Adrenal gland (tissue), 12 donors: Measurements from ENCODE around the gene APLP2. TPM values are rescaled to one million over a fixed set of nuclear protein-coding genes. Genes with fewer than 3 reads are reported as not detected.

Experiments
- DNase-seq, 7 donors: peaks; one replicate each; pipeline ENCODE4 v3.0.0-alpha.2; 2019 to 2020
- H3K27ac ChIP-seq, 5 donors: fragments of 200-600 bp; sonication (generic) in 4 of 5; 1 replicate in 3 of 5; 2 replicates in 2 of 5; pipeline versions ENCODE4 v1.5.1 to v1.8.0; 2016 to 2020; ENCODE audit warnings: mild to moderate bottlenecking in 1 of 5
- H3K27me3 ChIP-seq: fragments of 200-600 bp; 2 replicates; pipeline ENCODE4 v1.8.0; 2021
- H3K36me3 ChIP-seq, 2 donors: fragments of 200-600 bp; replicated peaks in 1 of 2; 1 replicate in 1 of 2; 2 replicates in 1 of 2; pipeline versions ENCODE4 v1.5.1 to v1.8.0; 2018 to 2022
- H3K4me1 ChIP-seq, 2 donors: fragments of 200-600 bp; replicated peaks in 1 of 2; 1 replicate in 1 of 2; 2 replicates in 1 of 2; pipeline versions ENCODE4 v1.5.1 to v1.8.0; 2018 to 2021
- H3K4me3 ChIP-seq, 4 donors: fragments of 200-600 bp; sonication (generic) in 3 of 4; one replicate each; pipeline ENCODE4 v1.5.1; 2016 to 2018
- H3K9me3 ChIP-seq, 3 donors: fragments of 200-600 bp; sonication (generic) in 1 of 3; replicated peaks in 1 of 3; 1 replicate in 2 of 3; 2 replicates in 1 of 3; pipeline versions ENCODE4 v1.5.1 to v1.8.0; 2016 to 2021
- CTCF ChIP-seq, 6 experiments: fragments of 450-650 bp in 4 of 6; fragments of 200-600 bp in 2 of 6; sonication (generic) in 1 of 6; IDR thresholded peaks; 1 replicate in 5 of 6; 2 replicates in 1 of 6; pipeline versions ENCODE4 v1.5.1 to v1.8.0; 2016 to 2021; ENCODE audit warnings: antibody characterized with exemption in 6 of 6, mild to moderate bottlenecking in 2 of 6, moderate library complexity in 1 of 6
- POLR2A ChIP-seq, 2 donors: fragments of 450-650 bp; IDR thresholded peaks; one replicate each; pipeline ENCODE4 v1.6.1; 2017; ENCODE audit warnings: antibody characterized with exemption in 2 of 2, mild to moderate bottlenecking in 2 of 2, moderate library complexity in 1 of 2
- WGBS, 4 donors: extraction: QIAGEN DNeasy Blood & Tissue Kit in 2 of 4; methylation state at CpG; one replicate each; pipeline versions ENCODE4 v1.1.5 to v1.1.7; 2013 to 2017; 5-methylcytosine and 5-hydroxymethylcytosine counted together
- intact Hi-C, 2 donors: fragments of 100-400 bp; cut with DNase I; formaldehyde crosslinking; loops; one replicate each; pipeline versions ENCODE4 v1.14.1 to v1.15.0; 2022 to 2023
- polyA plus RNA-seq, 3 donors: library from polyadenylated mRNA; stranded (reverse); fragments of 200-250 nt in 2 of 3; fragments of 350-450 nt in 1 of 3; fragmentation: Illumina TruSeq in 1 of 3; extraction: RNeasy Lipid Tissue Mini Kit (QIAGEN cat#74804) in 1 of 3; gene quantifications; one replicate each; pipeline ENCODE4 v1.2.3, GENCODE V29; 2013 to 2014
- total RNA-seq, 9 donors: library from RNA; depleted of rRNA in 4 of 9; stranded (reverse); fragments of >200 nt in 4 of 9; fragments of 120-200 nt in 1 of 9; fragmentation: NEBNext Ultra II Directional in 1 of 9; extraction: Animal tissue kit (Norgen Biotek cat#: 25700) in 1 of 9; gene quantifications; one replicate each; pipeline versions ENCODE4 v1.1.0 to v1.2.4, GENCODE V29; 2013 to 2023
- donor health status: healthy with polysubstance abuse.
- donor health status: Bipolar disorder and iron deficiency.
- donor health status: DM: yes; HTN: yes; CAD: no.
- donor health status: DM: no; HTN: no; CAD: no.
- donor health status: DM: no; HTN: no; CAD: no.
- donor health status: DM: yes; HTN: yes; CAD: no.

The APLP2 gene
- total and polyA plus RNA-seq, 12 donors: 85.0 to 374 (median 273) TPM

- no peaks in the 10 kb centered on the region for H3K4me1 ChIP-seq
- H3K27ac ChIP-seq: no peak overlapping the region
- no peak overlapping the region for H3K4me3 ChIP-seq
- H3K27me3 ChIP-seq: no peaks in the 10 kb centered on the region
- DNase-seq: no peak
- H3K36me3 ChIP-seq: peaks cover 0 to 19% of the 10 kb centered on the region in 2 donors
- no peaks in the 10 kb centered on the region for H3K9me3 ChIP-seq
- intact Hi-C loops: no loop called here
- WGBS, 4 donors: 80 to 91% (median 87%) methylated on average over 2 of the region's 2 CpGs
- TF ChIP-seq CTCF (IDR thresholded peaks at IDR 0.05) (no peak), POLR2A (IDR thresholded peaks at IDR 0.05) (no peak)
Measured at GRCh38 chr11:130109386-130109785, 39.7 kb downstream of the APLP2 start.

DNA sequence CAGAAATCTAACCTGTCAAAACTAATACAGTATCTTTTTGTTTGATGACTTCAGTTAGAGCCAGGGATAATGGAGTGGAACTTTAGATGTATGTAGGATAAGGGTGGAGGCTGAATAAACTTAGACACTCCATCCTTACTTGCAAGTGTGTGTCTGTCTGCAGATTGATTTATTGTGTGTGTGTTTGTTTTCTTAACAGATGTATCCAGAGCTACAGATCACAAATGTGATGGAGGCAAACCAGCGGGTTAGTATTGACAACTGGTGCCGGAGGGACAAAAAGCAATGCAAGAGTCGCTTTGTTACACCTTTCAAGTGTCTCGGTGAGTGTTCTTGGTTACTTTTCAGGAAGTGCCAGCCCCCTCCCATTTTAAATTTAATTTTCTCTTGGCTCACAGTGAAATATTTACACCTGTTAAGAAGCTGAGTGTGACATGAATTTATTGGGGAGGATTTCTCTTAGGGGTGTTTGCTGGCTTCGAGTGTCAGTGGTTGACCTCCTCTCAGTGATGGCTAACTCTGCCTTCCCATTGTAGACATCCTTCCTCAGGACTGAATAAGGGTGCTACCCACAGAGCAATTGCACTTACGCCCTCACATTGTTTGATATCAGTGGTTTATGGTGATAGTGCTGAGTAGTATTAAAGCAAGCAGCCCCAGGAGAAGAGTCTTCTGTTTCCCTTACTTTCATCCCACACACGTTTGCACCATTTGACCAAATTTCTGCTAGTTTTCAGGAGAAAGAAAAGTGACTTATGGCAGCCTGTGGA, 40.8 kb downstream of the APLP2 start:
- intact Hi-C loops: no loop called here
- no peak overlapping the region for H3K4me3 ChIP-seq
- DNase-seq: no peak
- peaks cover 0 to 19% of the 10 kb centered on the region in 2 donors for H3K36me3 ChIP-seq
- WGBS, 4 donors: 92 to 96% (median 94%) methylated on average over 7 of the region's 7 CpGs
- no peak overlapping the region for H3K27ac ChIP-seq
- no peak for TF ChIP-seq CTCF (IDR thresholded peaks at IDR 0.05)
- no peak for TF ChIP-seq POLR2A (IDR thresholded peaks at IDR 0.05)
- no peaks in the 10 kb centered on the region for H3K27me3 ChIP-seq
- H3K4me1 ChIP-seq: peaks cover 0 to 5% of the 10 kb centered on the region in 2 donors
- no peaks in the 10 kb centered on the region for H3K9me3 ChIP-seq

DNA sequence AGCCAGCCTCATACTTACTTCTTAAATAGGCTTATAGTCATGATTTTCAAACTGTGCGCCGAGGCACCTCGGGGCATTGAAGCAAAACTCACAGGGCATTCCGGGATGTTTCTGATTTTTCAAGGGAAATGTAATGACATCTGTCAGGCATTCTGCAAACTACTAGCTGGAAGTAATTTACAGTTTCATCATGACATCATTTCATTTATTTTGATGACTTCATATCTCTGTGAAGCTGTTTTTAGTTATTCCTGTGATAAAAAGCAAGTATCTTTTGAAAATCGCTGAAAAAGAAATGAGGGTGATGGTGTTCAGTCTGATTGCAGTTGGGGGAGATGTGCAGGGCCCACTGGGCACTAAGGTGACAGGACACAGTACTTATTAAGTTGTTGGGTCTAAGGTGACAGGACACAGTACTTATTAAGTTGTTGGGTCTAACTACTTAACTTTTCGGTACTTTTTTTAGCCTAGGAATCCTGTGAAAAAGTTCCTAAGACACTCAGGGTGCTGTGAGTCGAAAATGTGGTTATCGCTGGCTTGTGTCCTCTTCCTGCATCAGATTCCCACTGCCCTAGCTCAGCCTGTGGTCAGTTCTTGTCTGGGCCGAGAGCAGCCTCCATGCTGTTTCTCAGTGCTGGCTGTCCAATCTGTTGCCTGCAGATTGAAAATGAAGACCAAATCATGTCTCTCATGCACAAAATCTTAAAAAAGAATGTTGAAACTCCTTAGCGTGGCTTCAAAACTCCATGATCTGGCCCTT, 42.6 kb downstream of the APLP2 start:
- Histone ChIP-seq H3K27ac (no peak overlapping the region), H3K36me3 (peaks cover 0 to 19% of the 10 kb centered on the region in 2 donors), H3K27me3 (no peaks in the 10 kb centered on the region), H3K4me1 (peaks cover 0 to 5% of the 10 kb centered on the region in 2 donors), H3K9me3 (no peaks in the 10 kb centered on the region), H3K4me3 (no peak overlapping the region)
- DNase-seq: no peak
- TF ChIP-seq CTCF (IDR thresholded peaks at IDR 0.05) (no peak), POLR2A (IDR thresholded peaks at IDR 0.05) (no peak)
- intact Hi-C loops: no loop called here
- 93 to 94% (median 94%) methylated on average over 10 of the region's 10 CpGs for WGBS, 4 donors

GRCh38 chr11:130114281-130114680, 44.6 kb downstream of the APLP2 start:
- Histone ChIP-seq H3K9me3 (no peaks in the 10 kb centered on the region), H3K27ac (no peak overlapping the region), H3K36me3 (peaks cover 0 to 19% of the 10 kb centered on the region in 2 donors), H3K4me1 (peaks cover 0 to 5% of the 10 kb centered on the region in 2 donors), H3K27me3 (no peaks in the 10 kb centered on the region), H3K4me3 (no peak overlapping the region)
- TF ChIP-seq POLR2A (IDR thresholded peaks at IDR 0.05) (no peak), CTCF (IDR thresholded peaks at IDR 0.05) (no peak)
- intact Hi-C loops: no loop called here
- WGBS, 4 donors: 93 to 97% (median 96%) methylated on average over 5 of the region's 5 CpGs
- no peak for DNase-seq
